Calu3 (cell line): Measurements from ENCODE around the gene TNIK. TPM values are rescaled to one million over a fixed set of nuclear protein-coding genes. Genes with fewer than 3 reads are reported as not detected.

Source experiments
- BruUV-seq: library from RNA; stranded (reverse); fragments of 400-500 nt; replicated peaks from 2 replicates; lab custom pipeline; 2021; lab: Mats Ljungman, UMichigan
- CTCF ChIA-PET: fragments of 300-600 bp; sonication (Branson Sonifier 250); formaldehyde crosslinking; loops from one replicate; lab custom pipeline; 2022; ENCODE audit warnings: antibody characterized with exemption; lab: Charles Lee
- DNase-seq: peaks from one replicate; pipeline ENCODE4 v3.0.0; 2022
- H3K27ac Mint-ChIP-seq: one replicate; pipeline ENCODE4 v1.8.0; 2022; ENCODE audit warnings: mixed read lengths; ENCODE audit not compliant: unreplicated experiment
- H3K27me3 Mint-ChIP-seq: one replicate; pipeline ENCODE4 v1.8.0; 2022; ENCODE audit warnings: mixed read lengths; ENCODE audit not compliant: unreplicated experiment
- H3K36me3 Mint-ChIP-seq: one replicate; pipeline ENCODE4 v1.8.0; 2022; ENCODE audit warnings: mild to moderate bottlenecking, moderate library complexity, mixed read lengths; ENCODE audit not compliant: insufficient read depth, unreplicated experiment
- H3K4me1 Mint-ChIP-seq: one replicate; pipeline ENCODE4 v1.8.0; 2022; ENCODE audit warnings: mild to moderate bottlenecking, low read depth, mixed read lengths; ENCODE audit not compliant: unreplicated experiment
- H3K4me3 Mint-ChIP-seq: one replicate; pipeline ENCODE4 v1.8.0; 2022; ENCODE audit warnings: mild to moderate bottlenecking, low read depth, moderate library complexity, mixed read lengths; ENCODE audit not compliant: unreplicated experiment
- H3K9me3 Mint-ChIP-seq: one replicate; pipeline ENCODE4 v1.8.0; 2022; ENCODE audit warnings: low read depth, mixed read lengths; ENCODE audit not compliant: unreplicated experiment
- CTCF ChIP-seq: fragments of 200-600 bp; IDR thresholded peaks from one replicate; pipeline ENCODE4 v1.8.0; 2022; ENCODE audit warnings: antibody characterized with exemption; ENCODE audit not compliant: unreplicated experiment
- intact Hi-C: fragments of 100-400 bp; cut with micrococcal nuclease; formaldehyde crosslinking; loops from one replicate; pipeline ENCODE4 v1.10.0; 2022; ENCODE audit not compliant: unreplicated experiment
- total RNA-seq: library from RNA; stranded (reverse); gene quantifications from 2 replicates; pipeline ENCODE4 v1.2.3, GENCODE V29; 2022

The TNIK gene
- total RNA-seq, 1 experiment from 2014 or later, result 19.7 TPM

- BruUV-seq, result no TSS peak
- CTCF ChIA-PET, result interaction anchor here (0.9 kb wide), 1 partner anchor 24 kb away, joined by 3 read pairs; no protein-coding TSS in a partner anchor
These were observed 23.0 kb downstream of the TNIK start for GRCh38 chr3:171437115-171437756.

GRCh38 chr3:171436380-171436779 lies 23.8 kb downstream of the TNIK start:
- no peak for TF ChIP-seq CTCF
- H3K9me3 Mint-ChIP-seq, result no peaks in the 10 kb centered on the region
- intact Hi-C loops, result no loop called here
- no peaks in the 10 kb centered on the region for H3K27me3 Mint-ChIP-seq
- no peak for DNase-seq
- no peaks in the 10 kb centered on the region for H3K36me3 Mint-ChIP-seq
- BruUV-seq, result no TSS peak
- no peaks in the 10 kb centered on the region for H3K4me1 Mint-ChIP-seq
- no peak overlapping the region for H3K27ac Mint-ChIP-seq
- H3K4me3 Mint-ChIP-seq, result no peak overlapping the region
- CTCF ChIA-PET, result interaction anchor here (0.9 kb wide), 1 partner anchor 25 kb away, joined by 3 read pairs; no protein-coding TSS in a partner anchor

More at GRCh38 chr3:171437115-171437756, 23.0 kb downstream of the TNIK start:
- Mint-ChIP-seq H3K27ac (no peak overlapping the region), H3K4me3 (no peak overlapping the region), H3K27me3 (no peaks in the 10 kb centered on the region), H3K4me1 (no peaks in the 10 kb centered on the region), H3K9me3 (no peaks in the 10 kb centered on the region), H3K36me3 (no peaks in the 10 kb centered on the region)
- TF ChIP-seq CTCF, result no peak
- intact Hi-C loops, result no loop called here
- DNase-seq, result no peak

GRCh38 chr3:171435757-171436156 lies 24.4 kb downstream of the TNIK start:
- intact Hi-C loops, result no loop called here
- TF ChIP-seq CTCF, result no peak
- Mint-ChIP-seq H3K36me3 (no peaks in the 10 kb centered on the region), H3K9me3 (no peaks in the 10 kb centered on the region), H3K4me3 (no peak overlapping the region), H3K4me1 (no peaks in the 10 kb centered on the region), H3K27me3 (no peaks in the 10 kb centered on the region), H3K27ac (no peak overlapping the region)
- CTCF ChIA-PET, result no interaction called here
- no peak for DNase-seq
- BruUV-seq, result no TSS peak

GRCh38 chr3:171435143-171435542 lies 25.1 kb downstream of the TNIK start:
- H3K4me3 Mint-ChIP-seq, result no peak overlapping the region
- DNase-seq, result no peak
- no peaks in the 10 kb centered on the region for H3K9me3 Mint-ChIP-seq
- no peak overlapping the region for H3K27ac Mint-ChIP-seq
- CTCF ChIA-PET, result no interaction called here
- no peaks in the 10 kb centered on the region for H3K27me3 Mint-ChIP-seq
- TF ChIP-seq CTCF, result no peak
- intact Hi-C loops, result no loop called here
- no peaks in the 10 kb centered on the region for H3K4me1 Mint-ChIP-seq
- no peaks in the 10 kb centered on the region for H3K36me3 Mint-ChIP-seq
- no TSS peak for BruUV-seq
